IMR-90 (cell line): Measurements from ENCODE around the gene REV3L. TPM values are rescaled to one million over a fixed set of nuclear protein-coding genes. Genes with fewer than 3 reads are reported as not detected.

Experiments
- ATAC-seq: fragments of 200-7000 bp; cut with Tn5 transposase; 2 replicates; pipeline ENCODE4 v1.9.1; 2020; ENCODE audit warnings: low read depth, mild to moderate bottlenecking, moderate library complexity
- BruUV-seq: library from RNA; stranded (reverse); fragments of 400-500 nt; replicated peaks from 2 replicates; lab custom pipeline; 2021; lab: Mats Ljungman, UMichigan
- CTCF ChIA-PET: fragments of 300-600 bp; formaldehyde crosslinking; extraction: SDS; loops from one replicate; lab custom pipeline; 2021; ENCODE audit warnings: antibody characterized with exemption; lab: Yijun Ruan, JAX
- POLR2A ChIA-PET: fragments of 300-600 bp; sonication (Branson Sonifier 250); formaldehyde crosslinking; loops from one replicate; lab custom pipeline; 2022; ENCODE audit warnings: antibody characterized with exemption; ENCODE audit not compliant: unreplicated experiment; lab: Charles Lee
- DNase-seq: peaks from one replicate; pipeline ENCODE4 v3.0.0; 2013
- H2AFZ ChIP-seq: replicated peaks from 2 replicates; pipeline ENCODE3; 2013; ENCODE audit warnings: low read length, mild to moderate bottlenecking; ENCODE audit not compliant: poor library complexity
- H2AK5ac ChIP-seq: 2 replicates; pipeline ENCODE4 v1.6.1; 2013; ENCODE audit warnings: low read depth, low read length, inconsistent platforms
- H2AK9ac ChIP-seq: replicated peaks from 2 replicates; pipeline ENCODE3; 2013; ENCODE audit warnings: mild to moderate bottlenecking, low read depth, low read length, moderate library complexity; ENCODE audit not compliant: poor library complexity
- H2BK120ac ChIP-seq: 2 replicates; pipeline ENCODE4 v1.6.1; 2013; ENCODE audit warnings: low read depth, low read length, inconsistent platforms
- H2BK15ac ChIP-seq: 3 replicates; pipeline ENCODE4 v1.6.1; 2013; ENCODE audit warnings: low read depth, low read length, inconsistent platforms
- H2BK20ac ChIP-seq: 2 replicates; pipeline ENCODE4 v1.6.1; 2013; ENCODE audit warnings: low read depth, mild to moderate bottlenecking, inconsistent platforms, low read length, moderate library complexity
- H2BK5ac ChIP-seq: 2 replicates; pipeline ENCODE4 v1.6.1; 2013; ENCODE audit warnings: mild to moderate bottlenecking, low read depth, low read length, inconsistent platforms; ENCODE audit not compliant: poor library complexity, severe bottlenecking
- H3K14ac ChIP-seq: replicated peaks from 2 replicates; pipeline ENCODE4 v1.6.1; 2013; ENCODE audit warnings: low read depth, low read length, inconsistent platforms
- H3K18ac ChIP-seq: 2 replicates; pipeline ENCODE4 v1.6.1; 2013; ENCODE audit warnings: low read depth, low read length, control low read depth
- H3K23ac ChIP-seq: 2 replicates; pipeline ENCODE4 v1.6.1; 2013; ENCODE audit warnings: low read depth, low read length, inconsistent platforms
- H3K27ac ChIP-seq: 2 replicates; pipeline ENCODE4 v1.5.1; 2013; ENCODE audit warnings: mild to moderate bottlenecking, control low read depth, low read length; ENCODE audit not compliant: insufficient read depth
- H3K27me3 ChIP-seq: 2 replicates; pipeline ENCODE4 v1.6.1; 2013; ENCODE audit warnings: low read length; ENCODE audit not compliant: control insufficient read depth, insufficient read depth
- H3K36me3 ChIP-seq: 2 replicates; pipeline ENCODE4 v1.6.1; 2013; ENCODE audit warnings: low read length, mixed read lengths; ENCODE audit not compliant: control insufficient read depth, insufficient read depth
- H3K4ac ChIP-seq: 2 replicates; pipeline ENCODE4 v1.6.1; 2013; ENCODE audit warnings: low read depth, low read length, inconsistent platforms
- H3K4me1 ChIP-seq: 2 replicates; pipeline ENCODE4 v1.6.1; 2013; ENCODE audit warnings: low read length, mixed read lengths; ENCODE audit not compliant: control insufficient read depth, insufficient read depth
- H3K4me2 ChIP-seq: 2 replicates; pipeline ENCODE4 v1.6.1; 2013; ENCODE audit warnings: low read depth, mild to moderate bottlenecking, control low read depth, low read length, moderate library complexity
- H3K4me3 ChIP-seq: 2 replicates; pipeline ENCODE4 v1.5.1; 2013; ENCODE audit warnings: low read depth, mild to moderate bottlenecking, control low read depth, low read length, moderate library complexity; ENCODE audit not compliant: insufficient read depth
- H3K56ac ChIP-seq: 2 replicates; pipeline ENCODE4 v1.6.1; 2013; ENCODE audit warnings: low read length, inconsistent platforms; ENCODE audit not compliant: insufficient read depth; ENCODE audit errors: extremely low read depth
- H3K79me1 ChIP-seq, 2 experiments: 2 replicates each; pipeline ENCODE4 v1.6.1; 2013; ENCODE audit warnings: low read length in 2 of 2, inconsistent platforms in 1 of 2, low read depth in 1 of 2
- H3K9ac ChIP-seq: 2 replicates; pipeline ENCODE4 v1.6.1; 2013; ENCODE audit warnings: low read depth, low read length, control low read depth
- H3K9me1 ChIP-seq: 2 replicates; pipeline ENCODE4 v1.6.1; 2013; ENCODE audit warnings: low read length, inconsistent platforms; ENCODE audit not compliant: insufficient read depth
- H3K9me3 ChIP-seq: 2 replicates; pipeline ENCODE4 v1.6.1; 2013; ENCODE audit warnings: low read length; ENCODE audit not compliant: control insufficient read depth, insufficient read depth
- H4K20me1 ChIP-seq: 2 replicates; pipeline ENCODE4 v1.6.1; 2013; ENCODE audit warnings: low read length, inconsistent platforms; ENCODE audit not compliant: insufficient read depth
- H4K5ac ChIP-seq: 2 replicates; pipeline ENCODE4 v1.6.1; 2013; ENCODE audit warnings: mild to moderate bottlenecking, low read depth, low read length, control low read depth
- H4K8ac ChIP-seq, 2 experiments: 2 replicates each; pipeline ENCODE4 v1.6.1; 2013; ENCODE audit warnings: low read depth in 2 of 2, low read length in 2 of 2, control low read depth in 1 of 2, inconsistent platforms in 1 of 2
- H4K91ac ChIP-seq: 2 replicates; pipeline ENCODE4 v1.6.1; 2013; ENCODE audit warnings: low read depth, low read length, inconsistent platforms; ENCODE audit not compliant: insufficient read depth
- BHLHE40 ChIP-seq: fragments of 150-350 bp; IDR thresholded peaks from 2 replicates; pipeline ENCODE4 v1.6.1; 2016; ENCODE audit warnings: mild to moderate bottlenecking, low read depth, low read length
- CEBPB ChIP-seq: IDR thresholded peaks from 2 replicates; pipeline ENCODE4 v1.6.1; 2012; ENCODE audit warnings: low read depth, low read length, improper control_type of control experiment
- CHD1 ChIP-seq: IDR thresholded peaks from 2 replicates; pipeline ENCODE4 v1.6.1; 2012; ENCODE audit warnings: low read depth, low read length, improper control_type of control experiment
- FOS ChIP-seq: fragments of 150-350 bp; IDR thresholded peaks from 2 replicates; pipeline ENCODE4 v1.6.1; 2016; ENCODE audit warnings: low read depth, low read length
- MAFK ChIP-seq: IDR thresholded peaks from 2 replicates; pipeline ENCODE4 v1.6.1; 2012; ENCODE audit warnings: low read depth, low read length, improper control_type of control experiment
- MAZ ChIP-seq: IDR thresholded peaks from 2 replicates; pipeline ENCODE4 v1.6.1; 2012; ENCODE audit warnings: low read depth, mild to moderate bottlenecking, low read length, improper control_type of control experiment, moderate library complexity, borderline replicate concordance
- MXI1 ChIP-seq: IDR thresholded peaks from 2 replicates; pipeline ENCODE4 v1.6.1; 2012; ENCODE audit warnings: low read depth, mild to moderate bottlenecking, low read length, moderate library complexity, borderline replicate concordance
- NFE2L2 ChIP-seq: fragments of 150-350 bp; IDR thresholded peaks from 2 replicates; pipeline ENCODE4 v1.6.1; 2016; ENCODE audit warnings: low read depth, mild to moderate bottlenecking, low read length
- POLR2A ChIP-seq: IDR thresholded peaks from 2 replicates; pipeline ENCODE4 v1.6.1; 2012; ENCODE audit warnings: mild to moderate bottlenecking, low read depth, low read length
- RAD21 ChIP-seq: IDR thresholded peaks from 2 replicates; pipeline ENCODE4 v1.6.1; 2012; ENCODE audit warnings: low read length, improper control_type of control experiment
- RCOR1 ChIP-seq: IDR thresholded peaks from 2 replicates; pipeline ENCODE4 v1.6.1; 2012; ENCODE audit warnings: mild to moderate bottlenecking, low read length, improper control_type of control experiment; ENCODE audit not compliant: insufficient replicate concordance
- RFX5 ChIP-seq: IDR thresholded peaks from 2 replicates; pipeline ENCODE4 v1.8.0; 2012; ENCODE audit warnings: low read depth, mild to moderate bottlenecking, low read length, moderate library complexity
- SMC3 ChIP-seq: fragments of 150-350 bp; IDR thresholded peaks from 2 replicates; pipeline ENCODE4 v1.6.1; 2016; ENCODE audit warnings: low read depth, mild to moderate bottlenecking, antibody characterized with exemption, low read length, moderate library complexity
- WGBS, 2 experiments: methylation state at CpG; one replicate each; pipeline versions ENCODE4 v1.1.5 to v1.1.7; 2013; ENCODE audit warnings: missing lambda C conversion rate in 2 of 2; ENCODE audit not compliant: insufficient read length in 1 of 2; ENCODE audit errors: extremely low coverage in 2 of 2; 5-methylcytosine and 5-hydroxymethylcytosine counted together
- dilution Hi-C: fragments of 300-500 bp; cut with HindIII; formaldehyde crosslinking; loops from one replicate; pipeline ENCODE4 v1.14.3; 2018; ENCODE audit warnings: low sequenced_read_pairs; ENCODE audit not compliant: unreplicated experiment
- in situ Hi-C: fragments of 300-500 bp; cut with MboI; formaldehyde crosslinking; loops from 3 replicates; pipeline ENCODE4 v1.14.3; 2019; ENCODE audit warnings: low sequenced_read_pairs, inconsistent platforms, mixed read lengths
- intact Hi-C: fragments of 100-400 bp; cut with micrococcal nuclease; formaldehyde crosslinking; loops from 2 replicates; pipeline ENCODE4 v1.10.0; 2022
- polyA plus RNA-seq, 3 experiments: library from polyadenylated mRNA; depleted of rRNA; stranded (reverse); fragments of >200 nt; gene quantifications; 2 replicates each; pipeline ENCODE4 v1.2.3, GENCODE V29; 2012; ENCODE audit warnings: low replicate concordance in 1 of 3
- total RNA-seq: library from RNA; depleted of rRNA; stranded (reverse); fragments of >200 nt; gene quantifications from 2 replicates; pipeline ENCODE4 v1.2.3, GENCODE V29; 2012
- TF ChIP-seq, protein P1 (sequence below): fragments of 150-350 bp; IDR thresholded peaks from 2 replicates; pipeline ENCODE4 v1.6.1; 2016; ENCODE audit warnings: low read depth, mild to moderate bottlenecking, low read length, moderate library complexity, borderline replicate concordance
- TF ChIP-seq, protein P2 (sequence below): conservative IDR thresholded peaks from 2 replicates; pipeline ENCODE4 v1.5.1; 2012; ENCODE audit warnings: mild to moderate bottlenecking, low read depth, low read length, improper control_type of control experiment
- TF ChIP-seq, protein P3 (sequence below): fragments of 150-350 bp; IDR thresholded peaks from 2 replicates; pipeline ENCODE4 v1.6.1; 2017; ENCODE audit warnings: mild to moderate bottlenecking, antibody characterized with exemption, low read length, low read depth

The REV3L gene
- total and polyA plus RNA-seq, 2 of the 4 experiments (the other 2 are of a cell fraction) = 7.4 to 15.4 TPM

DNA sequence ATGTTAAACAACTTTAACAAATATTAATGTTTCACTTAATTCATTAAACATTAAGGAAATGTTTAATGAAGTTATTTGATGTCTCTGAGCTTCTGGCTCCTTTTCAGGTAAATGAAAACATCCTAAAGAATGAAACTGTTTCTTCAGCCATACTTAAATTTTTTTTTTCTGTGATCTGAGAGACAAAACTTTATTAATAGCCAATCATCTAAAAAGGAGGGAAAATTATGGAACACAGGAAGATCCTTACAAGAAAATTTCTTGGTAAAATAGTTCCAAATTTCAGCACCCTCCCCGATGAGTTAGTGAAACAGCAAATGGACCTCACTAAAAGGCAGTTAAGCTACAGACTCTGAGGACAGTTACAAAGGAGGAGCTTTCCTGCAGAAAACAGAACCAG, 185.2 kb downstream of the REV3L start:
- H3K23ac ChIP-seq = no peak overlapping the region
- no peak overlapping the region for H3K4me3 ChIP-seq
- H4K8ac ChIP-seq = no peak overlapping the region
- H3K56ac ChIP-seq = no peak overlapping the region
- H4K5ac ChIP-seq = no peak overlapping the region
- no peak for TF ChIP-seq RAD21
- no peak for TF ChIP-seq NFE2L2
- TF ChIP-seq MXI1 = no peak
- no peak for TF ChIP-seq RFX5
- TF ChIP-seq MAFK = no peak
- TF ChIP-seq, protein P1, sequence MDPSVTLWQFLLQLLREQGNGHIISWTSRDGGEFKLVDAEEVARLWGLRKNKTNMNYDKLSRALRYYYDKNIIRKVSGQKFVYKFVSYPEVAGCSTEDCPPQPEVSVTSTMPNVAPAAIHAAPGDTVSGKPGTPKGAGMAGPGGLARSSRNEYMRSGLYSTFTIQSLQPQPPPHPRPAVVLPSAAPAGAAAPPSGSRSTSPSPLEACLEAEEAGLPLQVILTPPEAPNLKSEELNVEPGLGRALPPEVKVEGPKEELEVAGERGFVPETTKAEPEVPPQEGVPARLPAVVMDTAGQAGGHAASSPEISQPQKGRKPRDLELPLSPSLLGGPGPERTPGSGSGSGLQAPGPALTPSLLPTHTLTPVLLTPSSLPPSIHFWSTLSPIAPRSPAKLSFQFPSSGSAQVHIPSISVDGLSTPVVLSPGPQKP = no peak
- TF ChIP-seq, protein P2, sequence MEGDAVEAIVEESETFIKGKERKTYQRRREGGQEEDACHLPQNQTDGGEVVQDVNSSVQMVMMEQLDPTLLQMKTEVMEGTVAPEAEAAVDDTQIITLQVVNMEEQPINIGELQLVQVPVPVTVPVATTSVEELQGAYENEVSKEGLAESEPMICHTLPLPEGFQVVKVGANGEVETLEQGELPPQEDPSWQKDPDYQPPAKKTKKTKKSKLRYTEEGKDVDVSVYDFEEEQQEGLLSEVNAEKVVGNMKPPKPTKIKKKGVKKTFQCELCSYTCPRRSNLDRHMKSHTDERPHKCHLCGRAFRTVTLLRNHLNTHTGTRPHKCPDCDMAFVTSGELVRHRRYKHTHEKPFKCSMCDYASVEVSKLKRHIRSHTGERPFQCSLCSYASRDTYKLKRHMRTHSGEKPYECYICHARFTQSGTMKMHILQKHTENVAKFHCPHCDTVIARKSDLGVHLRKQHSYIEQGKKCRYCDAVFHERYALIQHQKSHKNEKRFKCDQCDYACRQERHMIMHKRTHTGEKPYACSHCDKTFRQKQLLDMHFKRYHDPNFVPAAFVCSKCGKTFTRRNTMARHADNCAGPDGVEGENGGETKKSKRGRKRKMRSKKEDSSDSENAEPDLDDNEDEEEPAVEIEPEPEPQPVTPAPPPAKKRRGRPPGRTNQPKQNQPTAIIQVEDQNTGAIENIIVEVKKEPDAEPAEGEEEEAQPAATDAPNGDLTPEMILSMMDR = no peak
- TF ChIP-seq SMC3 = no peak
- TF ChIP-seq MAZ = no peak
- TF ChIP-seq FOS = no peak
- TF ChIP-seq CHD1 = no peak
- TF ChIP-seq, protein P3, sequence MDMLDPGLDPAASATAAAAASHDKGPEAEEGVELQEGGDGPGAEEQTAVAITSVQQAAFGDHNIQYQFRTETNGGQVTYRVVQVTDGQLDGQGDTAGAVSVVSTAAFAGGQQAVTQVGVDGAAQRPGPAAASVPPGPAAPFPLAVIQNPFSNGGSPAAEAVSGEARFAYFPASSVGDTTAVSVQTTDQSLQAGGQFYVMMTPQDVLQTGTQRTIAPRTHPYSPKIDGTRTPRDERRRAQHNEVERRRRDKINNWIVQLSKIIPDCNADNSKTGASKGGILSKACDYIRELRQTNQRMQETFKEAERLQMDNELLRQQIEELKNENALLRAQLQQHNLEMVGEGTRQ = no peak
- no peak for TF ChIP-seq CEBPB
- TF ChIP-seq POLR2A = no peak
- no peak for TF ChIP-seq BHLHE40
- TF ChIP-seq RCOR1 = no peak
- no peak overlapping the region for H3K9ac ChIP-seq
- no peak overlapping the region for H2AK9ac ChIP-seq
- CTCF ChIA-PET = no interaction called here
- DNase-seq (no peak), ATAC-seq (no peak)
- dilution Hi-C loops (no loop called here), in situ Hi-C loops (no loop called here), intact Hi-C loops (no loop called here)
- no peaks in the 10 kb centered on the region for H4K20me1 ChIP-seq
- no peak overlapping the region for H2BK5ac ChIP-seq
- 0 out of 4 replicates have a peak, but pooled peaks cover 3 to 12% of the 10 kb centered on the region in 2 experiments for H3K79me1 ChIP-seq
- H3K4ac ChIP-seq = no peak overlapping the region
- BruUV-seq = no TSS peak
- no peaks in the 10 kb centered on the region for H3K27me3 ChIP-seq
- H3K4me2 ChIP-seq = no peak overlapping the region
- H3K14ac ChIP-seq = no peak overlapping the region
- no peak overlapping the region for H2AFZ ChIP-seq
- no peak overlapping the region for H3K18ac ChIP-seq
- H3K27ac ChIP-seq = no peak overlapping the region
- H3K4me1 ChIP-seq = no peaks in the 10 kb centered on the region
- H2BK120ac ChIP-seq = no peak overlapping the region
- H2AK5ac ChIP-seq = no peak overlapping the region
- H3K9me1 ChIP-seq = peaks cover 5% of the 10 kb centered on the region
- no peak overlapping the region for H4K91ac ChIP-seq
- peaks cover 6% of the 10 kb centered on the region for H3K36me3 ChIP-seq
- POLR2A ChIA-PET = no interaction called here
- no peak overlapping the region for H2BK20ac ChIP-seq
- H3K9me3 ChIP-seq = no peaks in the 10 kb centered on the region; the same call in 1 of the 2 replicates
- no CpG with 5 or more reads among the region's 1 CpG for WGBS, 2 experiments
- H2BK15ac ChIP-seq = no peak overlapping the region
